Femur (tissue), 1 donor: ENCODE results near the gene DDX23.

Experiments used
- DNase-seq: peaks from one replicate; pipeline ENCODE4 v3.0.0-alpha.2; 2017

DDX23 gene

GRCh38 chr12:48822139-48822538, 29.8 kb downstream of the DDX23 start:
- DNase-seq: no peak

GRCh38 chr12:48819986-48820725, 31.8 kb downstream of the DDX23 start:
- DNase-seq: peak; percentile 24

GRCh38 chr12:48818831-48819590, 33.0 kb downstream of the DDX23 start:
- DNase-seq: no peak

GRCh38 chr12:48817873-48818830, 33.8 kb downstream of the DDX23 start, which contains the start of gene CACNB3:
Gene CACNB3, plus strand, starts transcription at chr12:48818496. Its CDS starts 434 bp downstream, at chr12:48818930.
- peak; percentile 79 for DNase-seq

DNA sequence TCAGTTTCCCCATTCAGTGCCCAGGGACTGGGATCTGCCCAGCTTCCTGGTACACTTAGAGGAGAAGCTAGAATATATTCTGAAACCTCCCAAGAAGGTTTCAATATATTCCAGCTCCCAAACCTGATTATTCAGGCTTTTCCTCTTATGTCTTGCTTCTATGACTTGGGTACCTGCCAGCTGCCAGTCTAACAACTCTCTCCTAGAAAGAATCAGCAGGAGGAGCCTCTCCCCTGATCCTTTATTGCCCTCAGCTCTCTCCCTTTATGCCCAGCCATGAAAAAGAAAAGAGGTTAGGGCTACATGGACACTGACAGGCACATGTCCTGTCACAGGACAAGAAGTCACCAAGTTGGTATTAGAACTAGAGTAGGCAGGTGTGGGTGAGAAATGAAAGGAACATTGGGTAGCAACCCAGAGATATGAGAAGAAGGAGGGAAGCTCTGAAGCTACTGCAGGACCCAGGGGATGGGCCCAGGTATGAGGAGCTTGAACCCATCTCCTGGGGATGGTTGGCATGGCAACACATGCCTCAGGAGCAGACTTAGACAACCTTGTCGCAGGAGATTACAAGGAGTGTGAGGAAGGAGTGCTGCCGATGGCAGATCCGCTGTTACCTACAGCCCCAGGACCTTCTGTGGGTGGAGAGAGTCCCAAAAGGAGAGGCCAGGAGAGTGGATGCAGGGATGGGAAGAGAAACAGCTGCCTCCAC, 35.7 kb downstream of the DDX23 start:
- no peak for DNase-seq

DNA sequence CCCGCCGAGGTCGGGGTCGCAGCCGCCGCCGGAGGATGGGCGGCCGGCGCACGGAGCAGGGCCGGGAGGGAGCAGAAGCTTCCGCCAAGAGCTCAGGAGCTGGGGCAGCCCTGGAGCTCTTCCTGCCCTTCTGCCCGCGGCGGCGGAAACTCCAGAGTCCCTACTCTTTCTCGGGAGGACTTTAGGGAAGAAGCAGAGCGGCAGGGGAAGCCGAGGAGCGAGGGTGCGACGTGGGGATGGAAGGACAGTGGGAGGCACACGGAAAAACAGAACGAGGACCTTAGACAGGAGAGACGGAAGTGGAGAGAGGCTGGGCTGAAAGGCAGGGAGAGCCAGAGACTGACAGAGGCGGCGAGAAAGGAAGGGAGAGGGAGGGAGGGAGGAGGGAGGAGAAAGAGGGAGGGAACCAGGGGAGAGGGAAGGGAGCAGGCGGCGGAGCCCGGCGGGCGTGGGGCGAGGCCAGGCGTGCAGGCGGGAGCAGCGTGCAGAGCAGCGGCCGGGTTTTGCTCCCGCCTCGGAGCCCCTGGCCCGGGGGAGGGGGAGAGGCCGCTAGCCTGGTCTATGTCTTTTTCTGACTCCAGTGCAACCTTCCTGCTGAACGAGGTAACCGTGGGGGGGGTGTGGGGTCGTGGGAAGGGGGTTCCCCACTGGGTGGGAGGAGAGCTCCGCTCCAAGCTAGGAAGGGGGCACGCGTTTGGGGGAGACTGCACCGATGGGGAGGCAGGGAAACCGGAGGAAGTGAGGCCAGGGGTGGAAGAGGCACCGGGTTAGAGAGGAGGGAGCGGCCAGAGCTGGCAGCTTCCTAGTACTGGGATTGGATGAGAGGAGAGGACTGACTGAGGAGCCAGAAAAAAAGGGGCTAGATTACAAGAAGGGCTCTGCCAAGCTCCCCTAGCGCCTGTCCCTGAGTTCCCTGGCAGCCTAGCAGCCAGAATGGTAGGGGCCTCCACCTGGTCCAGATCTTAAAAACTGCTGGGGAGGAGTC, 36.5 kb downstream of the DDX23 start:
- DNase-seq: peak; percentile 91

DNA sequence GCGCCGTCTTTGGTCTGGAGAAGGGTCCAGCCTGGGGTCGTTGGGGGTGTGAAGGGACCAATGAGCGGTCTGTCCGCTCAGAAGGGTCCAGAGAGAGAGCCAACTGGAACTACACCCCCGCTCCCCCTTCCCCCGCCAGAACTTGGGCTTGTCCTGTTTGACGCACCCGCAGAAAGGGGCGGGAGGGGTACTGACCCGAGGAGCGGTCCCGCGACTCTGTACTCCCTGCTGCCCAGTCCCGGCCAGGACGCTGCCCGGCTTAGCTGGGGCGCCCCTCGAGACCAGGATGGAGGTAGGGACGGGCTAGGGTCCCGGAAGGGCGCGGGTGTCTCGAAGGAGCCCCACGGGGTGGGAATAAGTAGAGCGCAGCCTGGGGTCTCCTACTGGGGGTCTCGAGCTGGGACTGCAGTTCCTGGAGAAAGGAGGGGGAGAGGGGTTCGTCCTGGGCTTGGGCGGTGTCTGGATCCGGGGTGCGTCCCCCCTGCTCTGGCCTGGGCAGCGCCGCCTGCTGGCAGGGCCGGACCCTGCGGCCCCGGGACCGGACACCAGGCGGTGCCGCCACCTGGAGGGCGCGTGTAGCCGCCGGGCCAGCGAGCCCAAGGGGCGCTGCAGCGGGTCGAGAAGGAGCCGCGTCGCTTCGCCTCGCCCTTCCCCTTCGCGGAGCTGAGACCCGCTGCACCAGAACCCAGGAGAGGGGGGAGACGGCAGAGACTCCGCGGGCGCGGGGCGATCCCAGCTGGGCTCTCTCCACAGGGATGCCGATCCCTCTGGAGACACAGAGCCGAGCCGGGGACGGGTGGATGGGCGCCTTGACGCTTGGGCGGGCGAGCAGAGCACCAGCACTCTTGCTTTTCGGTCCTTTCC, 37.5 kb downstream of the DDX23 start:
- peak; percentile 83 for DNase-seq

- DNase-seq: peak; percentile 56
Measured at GRCh38 chr12:48813465-48814261, 38.3 kb downstream of the DDX23 start.

- DNase-seq: no peak
Measured at GRCh38 chr12:48812389-48812788, 39.6 kb downstream of the DDX23 start.

DNA sequence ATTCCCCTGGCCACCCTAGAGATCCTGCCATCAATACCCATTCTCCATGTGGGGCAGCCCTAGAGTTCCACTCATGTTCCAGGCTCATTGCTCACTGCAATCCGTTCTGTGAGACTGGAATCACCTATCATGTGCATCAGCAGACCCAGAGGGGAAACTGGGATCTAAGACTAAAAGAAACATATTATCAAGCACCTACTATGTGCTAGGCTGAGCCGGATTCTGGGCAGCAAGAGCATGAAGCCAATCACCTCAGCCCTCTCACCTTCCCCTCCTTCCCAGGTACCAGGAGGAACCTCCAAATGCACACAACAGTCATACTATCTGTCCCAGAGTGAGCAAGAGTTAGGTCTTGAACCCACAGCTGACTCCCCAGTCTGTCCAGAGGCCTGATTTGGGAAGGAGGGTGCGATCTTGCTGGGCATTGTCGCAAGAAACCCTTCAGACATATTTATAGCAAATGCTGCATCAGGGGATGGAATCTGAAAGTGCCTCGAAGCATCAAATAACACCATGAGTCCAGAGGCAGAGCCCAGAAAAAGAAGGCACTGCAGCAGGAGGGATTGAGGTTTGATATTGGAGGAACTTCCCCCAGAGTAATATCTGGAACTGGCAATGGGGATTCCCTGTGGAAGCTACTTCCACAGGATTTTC, 40.4 kb downstream of the DDX23 start:
- DNase-seq: no peak

GRCh38 chr12:48810903-48811431, 41.0 kb downstream of the DDX23 start:
- no peak for DNase-seq

DNA sequence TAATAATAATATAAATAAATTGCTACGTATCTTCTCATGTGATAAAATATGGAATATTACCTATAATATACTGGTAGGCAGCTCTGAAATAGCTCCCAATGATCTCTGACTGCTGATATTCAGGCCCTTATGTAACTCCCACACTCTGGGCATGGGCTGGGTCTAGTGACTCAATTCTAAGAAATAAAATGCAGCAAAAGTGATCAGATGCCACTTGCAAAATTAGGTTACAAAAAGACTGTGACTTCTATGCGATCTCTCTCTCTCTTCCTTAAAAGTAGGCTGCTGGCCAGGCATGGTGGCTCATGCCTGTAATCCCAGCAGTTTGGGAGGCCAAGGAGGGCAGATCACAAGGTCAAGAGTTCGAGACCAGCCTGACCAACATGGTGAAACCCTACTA, 44.0 kb downstream of the DDX23 start:
- DNase-seq: no peak

GRCh38 chr12:48803675-48804074, 48.3 kb downstream of the DDX23 start:
- no peak for DNase-seq

DNA sequence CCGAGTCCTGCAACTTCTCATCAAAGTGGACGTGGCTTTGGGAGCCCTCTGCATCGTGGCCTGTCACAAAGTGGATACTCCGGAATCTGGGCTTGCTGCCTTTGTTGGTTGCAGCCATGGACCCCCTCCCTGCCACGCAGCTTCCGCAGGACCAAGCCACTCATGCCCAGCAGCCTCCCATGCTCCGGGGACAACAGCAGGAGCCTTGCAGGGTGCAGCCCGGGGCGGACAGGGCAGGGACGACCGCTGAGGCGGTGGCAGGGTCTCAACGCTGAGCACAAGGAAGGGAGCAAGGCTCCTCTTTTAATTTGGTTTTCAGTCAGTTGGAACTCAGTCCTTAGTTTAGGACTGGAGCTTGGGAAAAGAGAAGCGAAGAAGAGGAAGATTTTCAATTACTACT, 51.0 kb downstream of the DDX23 start:
- no peak for DNase-seq

DNA sequence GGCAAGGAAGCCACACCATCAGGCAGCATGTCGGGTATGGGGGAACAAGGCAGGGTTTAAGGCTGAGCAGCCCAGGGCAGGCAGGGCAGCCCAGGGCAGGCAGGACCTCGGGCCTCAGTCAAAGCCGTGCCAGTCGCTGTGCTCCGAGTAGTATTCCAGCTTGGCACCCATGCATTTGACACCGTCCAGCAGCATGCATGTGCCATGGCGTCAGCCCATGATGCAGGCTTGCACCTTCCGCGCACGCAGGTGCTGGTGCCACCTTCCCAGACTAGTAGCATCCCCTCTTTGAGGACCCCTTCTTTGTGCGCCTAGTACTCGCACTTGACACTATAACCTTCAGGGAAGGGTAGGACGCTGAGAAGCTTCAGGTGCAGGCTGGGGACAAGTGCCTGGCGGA, 51.5 kb downstream of the DDX23 start:
- no peak for DNase-seq

DNA sequence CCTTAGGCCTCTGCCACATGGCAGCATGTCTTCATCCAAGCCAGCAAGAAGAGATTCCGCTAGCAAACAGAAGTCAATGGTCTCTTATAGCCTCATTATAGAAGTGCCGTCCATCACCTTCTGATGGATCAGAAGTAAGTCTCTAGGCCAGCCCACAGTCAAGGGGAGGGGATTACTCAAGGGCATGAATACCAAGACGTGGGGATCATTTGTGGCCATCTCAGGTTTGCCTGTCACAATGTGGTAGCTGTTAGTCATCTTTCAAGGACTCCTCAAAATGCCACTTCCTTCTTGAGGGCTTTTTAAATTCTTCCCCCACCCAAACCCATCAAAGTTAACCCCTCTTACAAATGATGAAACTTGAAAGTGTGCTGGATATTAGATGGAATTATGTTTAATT, 55.0 kb downstream of the DDX23 start:
- DNase-seq: no peak

DNA sequence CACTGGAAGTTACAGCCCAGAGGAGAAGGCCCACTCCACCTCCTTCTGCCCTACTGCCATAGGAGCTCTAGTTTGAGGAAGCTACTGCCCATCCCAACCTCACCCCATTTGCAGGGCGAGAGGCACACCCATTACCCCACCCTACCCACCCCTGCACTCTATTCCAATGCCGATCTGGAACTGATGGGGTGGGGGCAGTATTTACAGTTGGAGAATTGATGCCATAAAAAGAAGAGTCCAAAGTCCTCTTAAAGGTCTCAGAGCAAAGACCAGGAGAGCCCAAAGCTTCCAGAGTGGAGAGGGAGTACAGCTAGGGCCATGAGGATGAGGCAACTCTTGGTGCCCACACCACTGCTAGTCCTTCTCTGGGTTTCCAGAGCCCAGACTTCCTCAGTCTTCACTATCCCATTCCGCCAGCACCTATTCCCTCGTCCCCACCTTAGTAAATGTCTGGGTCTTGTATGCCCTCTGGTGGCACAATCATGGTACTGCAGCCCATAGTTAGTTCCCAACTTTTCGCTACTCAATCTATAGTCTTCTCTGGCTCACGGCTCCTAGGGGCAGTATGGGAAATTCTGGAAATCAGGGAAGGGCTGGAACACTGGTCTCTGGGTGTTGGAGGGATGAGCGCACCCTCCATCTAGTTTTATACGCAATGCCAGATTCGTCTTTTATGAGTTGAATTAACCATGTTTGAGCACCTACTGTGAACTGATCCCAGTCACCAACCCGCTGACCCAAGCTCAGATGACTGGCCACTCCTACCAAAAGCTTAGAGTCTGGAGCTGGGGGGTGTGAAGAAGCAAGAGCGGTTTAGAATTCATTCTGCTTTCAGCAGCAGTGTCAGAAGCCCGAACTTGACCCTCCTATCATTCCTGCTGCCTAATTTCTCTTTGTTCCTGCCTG, 56.2 kb downstream of the DDX23 start:
- peak; percentile 81 for DNase-seq
